Small intestine (tissue), 7 donors: ENCODE data around the gene ITPRID1. TPM values are rescaled to one million over a fixed set of nuclear protein-coding genes. Genes with fewer than 3 reads are reported as not detected.
"Not testable (repeated sequence)": the region's sequence is repeated elsewhere in the genome, so short reads cannot be mapped to it uniquely, and the experiment has no call there.

Experiments
- DNase-seq, 2 donors: peaks; one replicate each; pipeline versions ENCODE4 v3.0.0 to v3.0.0-alpha.2; 2013
- FAIRE-seq: peaks from 2 replicates; lab custom pipeline; 2012; peaks lifted over from hg19 to GRCh38; lab: Jason Lieb, UNC
- H3K27ac ChIP-seq, 3 donors: one replicate each; pipeline ENCODE4 v1.5.1; 2013; ENCODE audit warnings: low read length in 2 of 3, mild to moderate bottlenecking in 2 of 3, control low read depth in 1 of 3, inconsistent platforms in 1 of 3, low read depth in 1 of 3, moderate library complexity in 1 of 3
- H3K27me3 ChIP-seq, 3 donors: one replicate each; pipeline ENCODE4 v1.6.1; 2013; ENCODE audit warnings: low read length in 3 of 3, inconsistent platforms in 1 of 3; ENCODE audit not compliant: control insufficient read depth in 3 of 3, insufficient read depth in 3 of 3
- H3K36me3 ChIP-seq, 3 donors: one replicate each; pipeline ENCODE4 v1.6.1; 2013; ENCODE audit warnings: low read length in 3 of 3, inconsistent platforms in 1 of 3, low read depth in 1 of 3, mild to moderate bottlenecking in 1 of 3, moderate library complexity in 1 of 3; ENCODE audit not compliant: control insufficient read depth in 3 of 3, insufficient read depth in 2 of 3
- H3K4me1 ChIP-seq, 3 donors: one replicate each; pipeline ENCODE4 v1.6.1; 2013; ENCODE audit warnings: low read length in 2 of 3, inconsistent platforms in 1 of 3, low read depth in 1 of 3, mild to moderate bottlenecking in 1 of 3, moderate library complexity in 1 of 3; ENCODE audit not compliant: control insufficient read depth in 3 of 3, insufficient read depth in 2 of 3
- H3K4me3 ChIP-seq, 3 donors: one replicate each; pipeline ENCODE4 v1.5.1; 2013; ENCODE audit warnings: low read length in 3 of 3, control low read depth in 1 of 3, inconsistent platforms in 1 of 3, low read depth in 1 of 3, mild to moderate bottlenecking in 1 of 3, moderate library complexity in 1 of 3
- H3K9me3 ChIP-seq, 2 donors: one replicate each; pipeline ENCODE4 v1.6.1; 2013; ENCODE audit warnings: low read depth in 1 of 2, low read length in 1 of 2; ENCODE audit not compliant: control insufficient read depth in 2 of 2, insufficient read depth in 1 of 2
- WGBS, 3 donors: extraction: QIAGEN DNeasy Blood & Tissue Kit; methylation state at CpG; one replicate each; pipeline ENCODE4 v1.1.7; 2013; 5-methylcytosine and 5-hydroxymethylcytosine counted together
- polyA plus RNA-seq, 4 donors: library from polyadenylated mRNA; stranded (reverse) in 3 of 4; unstranded in 1 of 4; fragments of 200-250 nt in 3 of 4; fragments of 120-200 nt in 1 of 4; gene quantifications; one replicate each; pipeline versions ENCODE4 v1.2.1 to v1.2.3, GENCODE V29; 2013
- donor health status: healthy with polysubstance abuse.
- donor health status: control.
- donor health status: control.
- donor health status: Bipolar disorder and iron deficiency.
- donor health status: healthy.

ITPRID1 gene
- polyA plus RNA-seq, 4 donors, result 0.25 to 0.37 TPM; not detected in 2

DNA sequence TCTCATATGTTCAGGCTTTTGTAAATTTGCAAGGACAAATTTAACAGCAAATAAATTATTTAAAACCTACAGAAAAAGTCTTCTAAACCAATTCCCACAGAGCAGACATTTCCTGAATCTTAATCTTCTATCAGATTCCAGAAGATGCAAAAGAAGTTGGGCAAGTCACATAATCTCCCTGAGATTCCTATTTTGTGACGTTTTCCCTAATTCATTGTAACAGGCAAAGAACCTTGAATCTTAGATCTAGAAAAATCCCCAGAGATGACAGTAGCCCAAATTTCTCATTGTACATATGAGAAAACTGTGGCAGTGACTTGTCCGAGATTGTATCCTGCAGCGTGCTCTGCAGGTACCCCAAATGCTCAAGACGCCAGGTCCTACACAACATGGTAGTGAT lies 4.9 kb downstream of the ITPRID1 start:
- Histone ChIP-seq H3K9me3 (no peaks in the 10 kb centered on the region), H3K27ac (no peak overlapping the region), H3K4me1 (no peaks in the 10 kb centered on the region), H3K36me3 (no peaks in the 10 kb centered on the region), H3K27me3 (no peaks in the 10 kb centered on the region), H3K4me3 (no peak overlapping the region)
- WGBS, 3 donors, result 92 to 93% (median 92%) methylated on average over 4 of the region's 4 CpGs
- DNase-seq, result no peak
- FAIRE-seq, result no peak

DNA sequence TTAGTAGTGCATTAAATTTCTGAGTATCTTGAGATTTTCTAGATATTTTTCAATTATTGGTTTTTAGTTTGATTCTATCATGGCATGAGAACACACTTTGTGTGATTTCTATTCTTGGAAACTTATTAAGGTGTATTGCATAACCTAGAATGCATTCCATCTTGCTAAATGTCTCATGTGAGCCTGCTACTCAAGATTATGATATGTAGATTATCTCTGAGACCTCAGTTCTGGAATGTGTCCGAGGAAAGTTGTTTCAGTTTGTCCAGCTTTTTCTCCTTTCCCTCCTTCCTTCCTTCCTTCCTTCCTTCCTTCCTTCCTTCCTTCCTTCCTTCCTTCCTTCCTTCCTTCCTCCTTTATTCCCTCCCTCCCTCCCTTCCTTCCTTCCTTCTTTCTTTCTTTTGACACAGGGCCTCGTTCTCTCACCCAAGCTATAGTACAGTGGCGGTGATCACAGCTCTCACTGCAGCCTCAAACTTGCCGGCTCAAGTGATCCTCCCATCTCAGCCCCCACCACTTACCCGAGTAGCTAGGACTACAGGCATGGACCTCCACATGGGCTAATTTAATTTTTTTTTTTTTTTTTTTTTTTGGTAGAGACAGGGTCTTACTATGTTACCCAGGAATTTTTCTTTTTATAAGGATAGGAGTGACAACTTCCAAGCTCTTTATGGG lies 7.6 kb downstream of the ITPRID1 start:
- H3K27me3 ChIP-seq, result no peaks in the 10 kb centered on the region
- 80 to 82% (median 80%) methylated on average over 5 of the region's 5 CpGs for WGBS, 3 donors
- no peak overlapping the region for H3K27ac ChIP-seq
- H3K4me3 ChIP-seq, result no peak overlapping the region
- no peaks in the 10 kb centered on the region for H3K36me3 ChIP-seq
- peaks cover 0 to 5% (median 0%) of the 10 kb centered on the region in 3 donors for H3K4me1 ChIP-seq
- no peak for FAIRE-seq
- DNase-seq, result no peak
- H3K9me3 ChIP-seq, result no peaks in the 10 kb centered on the region

DNA sequence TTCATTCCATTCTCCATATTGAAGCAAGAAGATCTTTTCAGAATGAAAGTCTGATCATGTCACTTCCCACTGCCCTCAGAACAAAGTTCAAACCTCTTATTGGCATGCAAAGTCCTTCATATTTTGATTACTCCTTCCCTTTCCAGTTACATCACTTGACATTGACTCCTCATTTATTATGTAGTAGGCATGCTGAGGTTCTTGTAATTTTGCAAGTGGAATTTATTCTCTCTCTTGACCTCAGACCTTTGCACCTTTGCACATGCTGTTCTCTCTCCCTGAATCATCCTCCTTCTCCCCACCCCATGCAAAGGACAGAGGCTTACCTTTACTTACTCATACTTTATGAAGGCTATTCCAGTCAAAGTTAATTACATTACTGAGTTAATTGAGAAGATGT lies 13.0 kb downstream of the ITPRID1 start:
- FAIRE-seq, result no peak
- H3K27ac ChIP-seq, result peak overlapping the region in 1 of 3 donors; percentile 70

DNA sequence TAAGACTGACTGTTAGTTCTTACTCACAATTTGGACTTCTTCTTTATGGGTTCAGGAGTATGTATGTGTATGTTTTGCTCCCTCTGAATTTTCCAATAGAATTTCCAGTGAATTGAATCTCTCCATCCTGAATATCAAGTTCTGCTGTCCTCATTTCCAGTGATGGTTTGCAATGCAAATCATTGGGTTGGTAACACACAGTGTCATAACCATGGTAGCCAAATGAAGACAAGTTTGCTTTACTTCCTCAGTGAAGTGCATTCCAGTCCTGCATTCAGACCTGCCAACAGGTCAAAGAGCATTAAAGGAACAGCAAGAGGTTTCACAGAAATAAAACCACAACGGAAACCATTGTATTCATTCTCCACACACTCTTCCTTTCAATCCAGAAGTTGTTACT lies 15.2 kb downstream of the ITPRID1 start:
- H3K36me3 ChIP-seq, result no peaks in the 10 kb centered on the region
- no peaks in the 10 kb centered on the region for H3K27me3 ChIP-seq
- FAIRE-seq (no peak), DNase-seq (peak in 1 of 2 donors; percentile 38)
- no peaks in the 10 kb centered on the region for H3K9me3 ChIP-seq
- WGBS, 3 donors, result 35 to 66% (median 54%) methylated on average over 1 of the region's 1 CpG
- no peak overlapping the region for H3K27ac ChIP-seq
- H3K4me1 ChIP-seq, result peaks cover 0 to 15% (median 0%) of the 10 kb centered on the region in 3 donors
- no peak overlapping the region for H3K4me3 ChIP-seq

More for the DNA sequence above, 13.0 kb downstream of the ITPRID1 start:
- Histone ChIP-seq H3K4me3 (no peak overlapping the region), H3K9me3 (no peaks in the 10 kb centered on the region), H3K27me3 (no peaks in the 10 kb centered on the region), H3K4me1 (peaks cover 0 to 15% (median 0%) of the 10 kb centered on the region in 3 donors), H3K36me3 (no peaks in the 10 kb centered on the region)
- peak; percentile 83 to 87 for DNase-seq

DNA sequence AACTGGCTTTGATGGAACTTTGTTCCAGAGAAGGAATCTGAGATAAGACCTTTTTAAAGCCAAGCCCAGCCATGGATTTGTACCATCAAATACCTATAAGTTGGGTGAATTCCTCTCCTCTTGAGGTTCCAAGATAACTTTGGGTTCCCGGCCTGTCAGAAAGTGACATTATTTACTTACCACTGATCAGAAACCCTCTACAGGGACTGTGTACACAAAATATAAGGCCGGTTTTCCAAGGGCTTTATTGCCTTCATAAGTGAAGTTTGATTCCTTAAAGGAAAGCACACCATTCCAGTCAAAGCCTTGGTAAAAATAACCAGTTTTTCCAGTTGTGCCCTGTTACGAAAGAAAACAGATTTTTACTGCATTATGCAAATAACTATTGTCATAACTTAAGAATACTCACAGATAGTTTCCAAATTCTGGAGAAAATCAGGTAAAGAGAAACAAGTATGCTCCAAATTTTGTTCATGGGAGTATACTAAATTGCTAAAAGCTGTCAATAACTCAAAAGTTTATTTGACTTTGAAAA lies 26.8 kb downstream of the ITPRID1 start:
- WGBS, 3 donors, result 13 to 41% (median 19%) methylated on average over 3 of the region's 3 CpGs
- H3K36me3 ChIP-seq, H3K4me1 ChIP-seq, FAIRE-seq, H3K4me3 ChIP-seq, H3K27me3 ChIP-seq, H3K9me3 ChIP-seq: not testable (repeated sequence)
- H3K27ac ChIP-seq, result peak overlapping the region in 1 of 3 donors; percentile 43
- DNase-seq, result peak; percentile 17 to 55

DNA sequence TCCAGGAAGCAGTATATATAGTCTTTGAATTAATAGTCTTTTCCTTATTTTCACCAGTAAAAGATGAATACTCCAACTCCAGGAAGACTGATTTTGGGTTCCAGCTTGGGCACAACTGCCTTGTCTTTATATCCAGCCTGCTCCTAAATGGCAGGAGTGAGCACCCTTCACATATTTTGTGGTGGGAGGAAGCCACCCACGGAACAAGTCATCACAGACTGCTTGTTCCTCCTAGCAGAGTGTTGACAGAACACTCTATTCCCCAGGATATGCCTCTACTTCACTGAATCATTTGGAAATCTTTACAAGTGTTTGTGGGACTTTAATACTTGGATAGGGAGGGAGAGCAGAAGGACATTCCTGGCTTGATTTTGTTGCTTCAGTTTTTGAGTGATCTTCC lies 31.7 kb downstream of the ITPRID1 start:
- FAIRE-seq, result no peak
- no peak overlapping the region for H3K4me3 ChIP-seq
- no peaks in the 10 kb centered on the region for H3K27me3 ChIP-seq
- no peaks in the 10 kb centered on the region for H3K36me3 ChIP-seq
- DNase-seq, result no peak
- H3K27ac ChIP-seq, result no peak overlapping the region
- H3K9me3 ChIP-seq, result no peaks in the 10 kb centered on the region
- peaks cover 0 to 20% (median 0%) of the 10 kb centered on the region in 3 donors for H3K4me1 ChIP-seq
- WGBS, 3 donors, result 62 to 68% (median 64%) methylated on average over 1 of the region's 1 CpG

DNA sequence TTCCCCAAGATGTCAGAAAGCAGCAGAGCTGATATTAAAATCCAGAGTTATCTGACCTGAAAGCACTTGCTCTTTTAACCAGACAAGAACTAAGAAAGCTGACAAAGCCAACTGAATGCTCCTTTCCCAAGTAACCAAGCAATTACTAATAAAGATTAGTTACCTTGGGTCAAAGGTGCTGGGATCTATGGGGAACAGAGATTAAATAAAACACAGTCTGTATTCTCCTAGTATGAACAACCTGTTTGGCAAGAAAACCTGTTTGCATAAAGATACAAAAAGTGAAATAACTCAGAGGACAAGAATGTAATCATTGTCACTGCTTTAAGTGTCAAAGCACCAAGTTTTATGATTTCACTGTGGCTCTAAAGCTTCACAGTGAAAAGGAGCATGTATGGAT lies 35.7 kb downstream of the ITPRID1 start:
- Histone ChIP-seq H3K9me3 (no peaks in the 10 kb centered on the region), H3K4me1 (peaks cover 0 to 26% (median 0%) of the 10 kb centered on the region in 3 donors), H3K27me3 (no peaks in the 10 kb centered on the region), H3K36me3 (no peaks in the 10 kb centered on the region), H3K4me3 (no peak overlapping the region), H3K27ac (peak overlapping the region in 1 of 3 donors; percentile 60)
- peak; percentile 77 to 82 for DNase-seq
- no peak for FAIRE-seq

DNA sequence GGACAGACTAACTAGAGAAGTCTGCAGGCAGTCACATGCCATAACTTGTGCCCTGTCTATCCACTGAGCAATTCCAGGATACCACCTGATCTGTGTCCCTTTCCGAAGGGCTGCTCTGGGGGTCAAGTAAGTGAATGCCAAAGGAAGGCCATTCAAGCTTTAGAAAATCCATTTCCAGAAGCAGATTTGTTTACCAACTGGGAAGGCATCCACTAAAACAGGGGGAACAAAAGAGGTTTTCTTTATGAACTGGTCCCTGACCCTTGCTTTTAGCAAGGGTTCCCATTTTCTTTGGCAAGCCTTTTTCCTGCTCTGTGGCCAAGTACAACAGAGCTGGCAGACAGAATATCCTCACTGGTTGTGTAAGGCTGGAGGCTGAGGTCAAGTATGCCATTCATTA lies 36.5 kb downstream of the ITPRID1 start:
- Histone ChIP-seq H3K4me1 (peaks cover 0 to 26% (median 0%) of the 10 kb centered on the region in 3 donors), H3K27me3 (no peaks in the 10 kb centered on the region), H3K9me3 (no peaks in the 10 kb centered on the region), H3K36me3 (no peaks in the 10 kb centered on the region), H3K4me3 (no peak overlapping the region), H3K27ac (peak overlapping the region in 1 of 3 donors; percentile 60)
- peak in 1 of 2 donors; percentile 21 for DNase-seq
- WGBS, 3 donors, result 38 to 59% (median 43%) methylated on average over 1 of the region's 1 CpG
- FAIRE-seq, result no peak
